HepG2 (cell line): ENCODE data around the gene UNCX. TPM values are rescaled to one million over a fixed set of nuclear protein-coding genes. Genes with fewer than 3 reads are reported as not detected.

Experiments used
- ATAC-seq: fragments of 200-7000 bp; cut with Tn5 transposase; 3 replicates; pipeline ENCODE4 v1.9.1; 2020; ENCODE audit warnings: mild to moderate bottlenecking, moderate library complexity
- BruUV-seq: library from RNA; stranded (reverse); fragments of 400-500 nt; replicated peaks from 2 replicates; lab custom pipeline; 2021; lab: Mats Ljungman, UMichigan
- CTCF ChIA-PET: fragments of 300-600 bp; formaldehyde crosslinking; extraction: SDS; loops from one replicate; lab custom pipeline; 2021; ENCODE audit warnings: low total read pairs, inconsistent platforms, low intra/inter-chr PET ratio; lab: Yijun Ruan, JAX
- POLR2A ChIA-PET: fragments of 350-600 bp; sonication (Branson Sonifier 250); formaldehyde crosslinking; loops from one replicate; lab custom pipeline; 2020; ENCODE audit warnings: antibody characterized with exemption, inconsistent platforms; lab: Yijun Ruan, JAX
- DNase-seq: peaks from one replicate; pipeline ENCODE4 v3.0.0-alpha.2; 2015; ENCODE audit warnings: low spot score
- FAIRE-seq: peaks from 3 replicates; lab custom pipeline; 2011; peaks lifted over from hg19 to GRCh38; lab: Jason Lieb, UNC
- H2AFZ ChIP-seq: one replicate; pipeline ENCODE4 v1.6.1; 2011; ENCODE audit warnings: low read length, inconsistent platforms
- H3K27ac ChIP-seq: fragments of 300-600 bp; 3 replicates; pipeline ENCODE4 v1.8.0; 2011; ENCODE audit warnings: mixed run types, mild to moderate bottlenecking, mixed read lengths, low read length, inconsistent platforms; ENCODE audit not compliant: insufficient read depth; ENCODE audit errors: extremely low read length
- H3K27me3 ChIP-seq, 2 experiments: fragments of 200-600 bp in 1 of 2; 2 replicates in 1 of 2; 3 replicates in 1 of 2; pipeline versions ENCODE4 v1.6.0 to v1.8.0; 2011; ENCODE audit warnings: low read length in 2 of 2, mild to moderate bottlenecking in 2 of 2, moderate library complexity in 2 of 2, inconsistent platforms in 1 of 2; ENCODE audit not compliant: insufficient read depth in 2 of 2, control insufficient read depth in 1 of 2
- H3K36me3 ChIP-seq, 2 experiments: fragments of 200-600 bp in 1 of 2; replicated peaks in 1 of 2; 2 replicates in 1 of 2; 3 replicates in 1 of 2; pipeline versions ENCODE4 v1.5.1 to v1.8.0; 2011; ENCODE audit warnings: low read length in 2 of 2, inconsistent platforms in 1 of 2; ENCODE audit not compliant: insufficient read depth in 2 of 2, control insufficient read depth in 1 of 2
- H3K4me1 ChIP-seq: 2 replicates; pipeline ENCODE4 v1.5.1; 2012; ENCODE audit warnings: low read length, inconsistent platforms; ENCODE audit not compliant: insufficient read depth
- H3K4me2 ChIP-seq: 2 replicates; pipeline ENCODE4 v1.6.0; 2011; ENCODE audit warnings: low read depth, low read length, inconsistent platforms
- H3K4me3 ChIP-seq, 3 experiments: fragments of 200-600 bp in 1 of 3; sonication (generic), shearing (Covaris generic) in 1 of 3; replicated peaks in 1 of 3; 2 replicates each; pipeline ENCODE4 v1.5.1; 2011 to 2016; ENCODE audit warnings: low read length in 3 of 3, inconsistent platforms in 2 of 3, low read depth in 2 of 3, mild to moderate bottlenecking in 2 of 3, control low read depth in 1 of 3, mixed read lengths in 1 of 3; ENCODE audit not compliant: insufficient read depth in 1 of 3
- H3K79me2 ChIP-seq: one replicate; pipeline ENCODE4 v1.6.1; 2011; ENCODE audit warnings: low read length, inconsistent platforms; ENCODE audit not compliant: insufficient read depth
- H3K9ac ChIP-seq: 2 replicates; pipeline ENCODE4 v1.6.0; 2011; ENCODE audit warnings: mild to moderate bottlenecking, low read depth, low read length, inconsistent platforms; ENCODE audit not compliant: insufficient read depth
- H3K9me3 ChIP-seq: 2 replicates; pipeline ENCODE4 v1.5.1; 2012; ENCODE audit warnings: mild to moderate bottlenecking, low read length
- H4K20me1 ChIP-seq: 2 replicates; pipeline ENCODE4 v1.6.0; 2011; ENCODE audit warnings: inconsistent platforms, mild to moderate bottlenecking, low read length, moderate library complexity; ENCODE audit not compliant: insufficient read depth
- ATM ChIP-seq: fragments of 450-650 bp; IDR thresholded peaks from 2 replicates; pipeline ENCODE4 v1.7.1; 2017; ENCODE audit warnings: mild to moderate bottlenecking, borderline replicate concordance
- CTCF ChIP-seq: sonication (generic); formaldehyde crosslinking; IDR thresholded peaks from 2 replicates; pipeline ENCODE4 v1.5.0; 2020; ENCODE audit warnings: mild to moderate bottlenecking, missing genetic modification reagents, moderate library complexity
- HNF1A ChIP-seq, 2 experiments: sonication (generic) in 1 of 2; formaldehyde crosslinking in 1 of 2; IDR thresholded peaks; 2 replicates each; pipeline versions ENCODE4 v1.4.0 to v1.6.1; 2016 to 2020; ENCODE audit warnings: borderline replicate concordance in 1 of 2, low read depth in 1 of 2, mild to moderate bottlenecking in 1 of 2, missing genetic modification reagents in 1 of 2
- MED1 ChIP-seq: sonication (generic); formaldehyde crosslinking; IDR thresholded peaks from 2 replicates; pipeline ENCODE4 v1.4.0; 2020; ENCODE audit warnings: missing genetic modification reagents
- MEF2D ChIP-seq: sonication (generic); formaldehyde crosslinking; IDR thresholded peaks from 2 replicates; pipeline ENCODE4 v1.5.1; 2020; ENCODE audit warnings: mild to moderate bottlenecking, missing genetic modification reagents
- PAX8 ChIP-seq: sonication (generic); formaldehyde crosslinking; IDR thresholded peaks from 2 replicates; pipeline ENCODE4 v1.8.0; 2022; ENCODE audit warnings: mild to moderate bottlenecking, missing genetic modification reagents, borderline replicate concordance
- SKIL ChIP-seq: sonication (generic); formaldehyde crosslinking; IDR thresholded peaks from 2 replicates; pipeline ENCODE4 v1.8.0; 2022; ENCODE audit warnings: missing genetic modification reagents, mild to moderate bottlenecking, moderate library complexity, borderline replicate concordance
- THAP7 ChIP-seq: sonication (generic); formaldehyde crosslinking; IDR thresholded peaks from 2 replicates; pipeline ENCODE4 v1.8.1; 2023; ENCODE audit warnings: mild to moderate bottlenecking, missing genetic modification reagents
- ZFY ChIP-seq: sonication (generic); formaldehyde crosslinking; IDR thresholded peaks from 2 replicates; pipeline ENCODE4 v1.4.0; 2020; ENCODE audit warnings: missing genetic modification reagents
- ZNF605 ChIP-seq: sonication (generic); formaldehyde crosslinking; IDR thresholded peaks from 2 replicates; pipeline ENCODE4 v1.8.0; 2022; ENCODE audit warnings: mild to moderate bottlenecking, missing genetic modification reagents
- ZNF746 ChIP-seq: sonication (generic); formaldehyde crosslinking; IDR thresholded peaks from 2 replicates; pipeline ENCODE4 v1.8.0; 2022; ENCODE audit warnings: mild to moderate bottlenecking, missing genetic modification reagents
- WGBS: methylation state at CpG from one replicate; pipeline ENCODE4 v1.1.6; 2017; ENCODE audit warnings: low lambda C conversion rate; 5-methylcytosine and 5-hydroxymethylcytosine counted together
- in situ Hi-C: cut with HindIII; loops from 2 replicates; pipeline ENCODE4 v1.10.0; 2017; ENCODE audit warnings: low pct_unique_long_range_greater_than_20kb; ENCODE audit not compliant: extremely low pct_ligation_motif_present
- intact Hi-C: fragments of 100-400 bp; cut with micrococcal nuclease; formaldehyde crosslinking; loops from one replicate; pipeline ENCODE4 v1.10.0; 2022; ENCODE audit not compliant: unreplicated experiment
- polyA plus RNA-seq, 8 experiments: library from polyadenylated mRNA; depleted of rRNA in 3 of 8; stranded (reverse) in 7 of 8; unstranded in 1 of 8; fragments of >200 nt; fragmentation: Illumina TruSeq in 4 of 8; extraction: Trizol in 4 of 8; gene quantifications; 2 replicates each; pipeline versions ENCODE4 v1.2.1 to v1.2.3, GENCODE V29; 2011 to 2016; ENCODE audit warnings: low read depth in 4 of 8, missing spikeins in 1 of 8, mixed read lengths in 1 of 8; ENCODE audit not compliant: insufficient read depth in 1 of 8
- total RNA-seq, 5 experiments: library from RNA; depleted of rRNA; stranded (reverse); fragments of >200 nt; fragmentation: Illumina TruSeq; extraction: Trizol; gene quantifications; 2 replicates each; pipeline ENCODE4 v1.2.3, GENCODE V29; 2016; ENCODE audit warnings: low read depth in 1 of 5

Gene UNCX
- total and polyA plus RNA-seq, 2 of the 13 experiments (the other 11 are each of a cell fraction or from before 2014, with no cell fraction given) = not detected

GRCh38 chr7:1223196-1223981 lies 9.3 kb upstream of the UNCX start (continued):
- peak; percentile 50 for TF ChIP-seq CTCF (CRISPR knock-in tag)

- POLR2A ChIA-PET = no interaction called here
- FAIRE-seq (no peak), DNase-seq (no peak), ATAC-seq (no peak)
- no peak overlapping the region for H3K4me3 ChIP-seq
- H3K79me2 ChIP-seq = no peaks in the 10 kb centered on the region
- CTCF ChIA-PET = interaction anchor here (2.2 kb wide), 1 partner anchor 188 kb away, joined by 33 read pairs; no protein-coding TSS in a partner anchor
- in situ Hi-C loops = loop anchor here (10.0 kb wide), 1 partner anchor 171 kb away; no protein-coding TSS in a partner anchor
- H3K36me3 ChIP-seq = no peaks in the 10 kb centered on the region
- 33% methylated on average over 40 of the region's 66 CpGs for WGBS
- no peaks in the 10 kb centered on the region for H3K9me3 ChIP-seq
- no peak overlapping the region for H3K27ac ChIP-seq
- no TSS peak for BruUV-seq
- H3K4me2 ChIP-seq = no peak overlapping the region
- no peak overlapping the region for H3K9ac ChIP-seq
- H3K4me1 ChIP-seq = no peaks in the 10 kb centered on the region
- H2AFZ ChIP-seq = no peak overlapping the region
- intact Hi-C loops = no loop called here
- H4K20me1 ChIP-seq = no peaks in the 10 kb centered on the region
- peaks cover 12 to 92% of the 10 kb centered on the region in 2 experiments for H3K27me3 ChIP-seq
- no peak for TF ChIP-seq ZNF605 (CRISPR knock-in tag)
- no peak for TF ChIP-seq SKIL (CRISPR knock-in tag)
- TF ChIP-seq MED1 (CRISPR knock-in tag) = no peak
- no peak for TF ChIP-seq ATM
- TF ChIP-seq PAX8 = no peak
- no peak for TF ChIP-seq HNF1A (IDR thresholded peaks at IDR 0.05; ENCODE audit: low read depth)
- TF ChIP-seq HNF1A (CRISPR knock-in tag; IDR thresholded peaks at IDR 0.05; ENCODE audit: borderline replicate concordance) = no peak
- TF ChIP-seq ZNF746 (CRISPR knock-in tag) = no peak
- no peak for TF ChIP-seq MEF2D (CRISPR knock-in tag)
- no peak for TF ChIP-seq THAP7
- TF ChIP-seq ZFY (CRISPR knock-in tag) = no peak
Observed at GRCh38 chr7:1224086-1224716, 8.5 kb upstream of the UNCX start.
